Neutrophil (primary cell): ENCODE measurements around the gene EYS.

Source experiments
- H3K27ac ChIP-seq: fragments of 200-600 bp; sonication (generic); 2 replicates; pipeline ENCODE4 v1.5.1; 2016; ENCODE audit warnings: mild to moderate bottlenecking, moderate library complexity
- H3K27me3 ChIP-seq: fragments of 200-600 bp; sonication (generic); 2 replicates; pipeline ENCODE4 v1.6.0; 2016; ENCODE audit warnings: mild to moderate bottlenecking
- H3K36me3 ChIP-seq: fragments of 200-600 bp; sonication (generic); 2 replicates; pipeline ENCODE4 v1.5.1; 2017
- H3K4me1 ChIP-seq, 2 experiments: fragments of 200-600 bp in 1 of 2; sonication (generic) in 1 of 2; 1 replicate in 1 of 2; 2 replicates in 1 of 2; pipeline versions ENCODE4 v1.5.1 to v1.6.1; 2013 to 2016; ENCODE audit warnings: low read depth in 1 of 2, low read length in 1 of 2, mild to moderate bottlenecking in 1 of 2, moderate library complexity in 1 of 2; ENCODE audit not compliant: control insufficient read depth in 1 of 2, insufficient read depth in 1 of 2
- H3K4me3 ChIP-seq, 2 experiments: fragments of 200-600 bp in 1 of 2; sonication (generic) in 1 of 2; 1 replicate in 1 of 2; 2 replicates in 1 of 2; pipeline ENCODE4 v1.5.1; 2013 to 2016; ENCODE audit warnings: low read depth in 1 of 2, low read length in 1 of 2, mild to moderate bottlenecking in 1 of 2, moderate library complexity in 1 of 2
- H3K9me3 ChIP-seq: fragments of 200-600 bp; sonication (generic); 2 replicates; pipeline ENCODE4 v1.5.1; 2016
- CTCF ChIP-seq: fragments of 200-600 bp; sonication (generic); IDR thresholded peaks from 2 replicates; pipeline ENCODE4 v1.5.1; 2016; ENCODE audit warnings: antibody characterized with exemption

Gene EYS

GRCh38 chr6:64113704-64114103 is 1593.3 kb downstream of the EYS start:
- H3K4me3 ChIP-seq, result no peak overlapping the region
- H3K27ac ChIP-seq, result no peak overlapping the region
- TF ChIP-seq CTCF, result no peak
- no peaks in the 10 kb centered on the region for H3K9me3 ChIP-seq
- H3K27me3 ChIP-seq, result no peaks in the 10 kb centered on the region
- no peaks in the 10 kb centered on the region for H3K4me1 ChIP-seq
- H3K36me3 ChIP-seq, result no peaks in the 10 kb centered on the region

- no peaks in the 10 kb centered on the region for H3K27me3 ChIP-seq
- no peak overlapping the region for H3K27ac ChIP-seq
- no peak for TF ChIP-seq CTCF
- no peaks in the 10 kb centered on the region for H3K9me3 ChIP-seq
- no peaks in the 10 kb centered on the region for H3K36me3 ChIP-seq
- H3K4me1 ChIP-seq, result no peaks in the 10 kb centered on the region
- H3K4me3 ChIP-seq, result no peak overlapping the region
These were observed 1603.0 kb downstream of the EYS start for GRCh38 chr6:64104051-64104450.

GRCh38 chr6:64103480-64103879 is 1603.5 kb downstream of the EYS start:
- H3K4me3 ChIP-seq, result no peak overlapping the region

GRCh38 chr6:64100702-64101303 is 1606.2 kb downstream of the EYS start:
- no peak overlapping the region for H3K27ac ChIP-seq
- H3K4me3 ChIP-seq, result no peak overlapping the region
- no peaks in the 10 kb centered on the region for H3K4me1 ChIP-seq
- H3K9me3 ChIP-seq, result no peaks in the 10 kb centered on the region
- no peaks in the 10 kb centered on the region for H3K36me3 ChIP-seq
- H3K27me3 ChIP-seq, result no peaks in the 10 kb centered on the region
- no peak for TF ChIP-seq CTCF

More at GRCh38 chr6:64103480-64103879, 1603.5 kb downstream of the EYS start:
- H3K27me3 ChIP-seq, result no peaks in the 10 kb centered on the region
- H3K36me3 ChIP-seq, result no peaks in the 10 kb centered on the region
- H3K27ac ChIP-seq, result no peak overlapping the region
- H3K9me3 ChIP-seq, result no peaks in the 10 kb centered on the region
- no peaks in the 10 kb centered on the region for H3K4me1 ChIP-seq
- no peak for TF ChIP-seq CTCF

DNA sequence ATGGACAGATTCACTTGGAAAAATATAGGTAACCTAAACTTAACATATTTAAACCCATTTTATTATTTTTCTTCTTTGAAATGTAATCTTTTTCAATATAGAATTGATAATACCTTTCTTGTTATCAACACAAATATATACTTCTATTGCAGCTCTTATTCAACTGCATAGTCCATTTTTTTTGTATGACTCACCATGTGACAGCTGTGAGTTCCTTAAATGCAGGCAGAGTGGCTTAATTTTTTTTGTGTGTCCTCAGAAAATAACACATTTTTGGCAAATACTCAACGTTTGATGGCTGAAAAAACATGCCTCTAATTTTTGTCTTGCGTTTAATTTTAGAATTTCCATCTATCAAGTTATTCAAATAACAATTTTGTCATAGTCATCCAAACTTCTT is 1616.7 kb downstream of the EYS start:
- no peak overlapping the region for H3K4me3 ChIP-seq
- no peak for TF ChIP-seq CTCF
- no peaks in the 10 kb centered on the region for H3K36me3 ChIP-seq
- no peaks in the 10 kb centered on the region for H3K27me3 ChIP-seq
- no peak overlapping the region for H3K27ac ChIP-seq
- no peaks in the 10 kb centered on the region for H3K4me1 ChIP-seq
- H3K9me3 ChIP-seq, result no peaks in the 10 kb centered on the region

- no peaks in the 10 kb centered on the region for H3K9me3 ChIP-seq
- no peaks in the 10 kb centered on the region for H3K4me1 ChIP-seq
- no peak for TF ChIP-seq CTCF
- no peaks in the 10 kb centered on the region for H3K36me3 ChIP-seq
- H3K4me3 ChIP-seq, result no peak overlapping the region
- H3K27ac ChIP-seq, result no peak overlapping the region
- H3K27me3 ChIP-seq, result no peaks in the 10 kb centered on the region
These were observed 1621.9 kb downstream of the EYS start for GRCh38 chr6:64085126-64085525.
